Measurements from ENCODE around the gene MYMX. TPM values are rescaled to one million over a fixed set of nuclear protein-coding genes. Genes with fewer than 3 reads are reported as not detected.
A peak's percentile ranks its signal among the peaks of the same experiment; 100 is the strongest.

Gene MYMX
- total and polyA plus RNA-seq, 2 of the 13 experiments (the other 11 are each of a cell fraction or from before 2014, with no cell fraction given): not detected

GRCh38 chr6:44217332-44218143 lies 812 bp downstream of the MYMX start (continued):
- TF ChIP-seq, protein P1, sequence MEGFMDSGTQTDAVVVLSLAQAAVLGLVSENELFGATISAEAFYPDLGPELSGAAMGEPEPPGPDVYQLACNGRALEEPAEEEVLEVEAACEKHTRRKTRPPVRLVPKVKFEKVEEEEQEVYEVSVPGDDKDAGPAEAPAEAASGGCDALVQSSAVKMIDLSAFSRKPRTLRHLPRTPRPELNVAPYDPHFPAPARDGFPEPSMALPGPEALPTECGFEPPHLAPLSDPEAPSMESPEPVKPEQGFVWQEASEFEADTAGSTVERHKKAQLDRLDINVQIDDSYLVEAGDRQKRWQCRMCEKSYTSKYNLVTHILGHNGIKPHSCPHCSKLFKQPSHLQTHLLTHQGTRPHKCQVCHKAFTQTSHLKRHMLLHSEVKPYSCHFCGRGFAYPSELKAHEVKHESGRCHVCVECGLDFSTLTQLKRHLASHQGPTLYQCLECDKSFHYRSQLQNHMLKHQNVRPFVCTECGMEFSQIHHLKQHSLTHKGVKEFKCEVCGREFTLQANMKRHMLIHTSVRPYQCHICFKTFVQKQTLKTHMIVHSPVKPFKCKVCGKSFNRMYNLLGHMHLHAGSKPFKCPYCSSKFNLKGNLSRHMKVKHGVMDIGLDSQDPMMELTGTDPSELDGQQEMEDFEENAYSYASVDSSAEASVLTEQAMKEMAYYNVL (CRISPR knock-in tag; IDR thresholded peaks at IDR 0.05; ENCODE audit: borderline replicate concordance): 0 out of 2 replicates have a peak, but pooled peaks have one; percentile 19
- TF ChIP-seq ZNF768 (CRISPR knock-in tag; IDR thresholded peaks at IDR 0.05): peak; percentile 78; the same call in 1 of the 2 replicates
- TF ChIP-seq KDM5B (CRISPR knock-in tag; IDR thresholded peaks at IDR 0.05; ENCODE audit: borderline replicate concordance): peak; percentile 92
- peak; percentile 73 for TF ChIP-seq ZNF747 (CRISPR knock-in tag; IDR thresholded peaks at IDR 0.05; ENCODE audit: borderline replicate concordance)
- TF ChIP-seq ZBTB7A (CRISPR knock-in tag; IDR thresholded peaks at IDR 0.05): no peak
- TF ChIP-seq HNRNPLL (IDR thresholded peaks at IDR 0.05; ENCODE audit: low read depth, low read length, poor library complexity, severe bottlenecking): peak; percentile 58
- TF ChIP-seq KDM6A (CRISPR knock-in tag; IDR thresholded peaks at IDR 0.05; ENCODE audit: low read depth): no peak
- TF ChIP-seq ZNF138 (CRISPR knock-in tag; IDR thresholded peaks at IDR 0.05; ENCODE audit: low read depth): peak; percentile 82; the same call in 1 of the 2 replicates
- no peak for TF ChIP-seq HNF1A (IDR thresholded peaks at IDR 0.05; ENCODE audit: low read depth)
- TF ChIP-seq HNF1A (CRISPR knock-in tag; IDR thresholded peaks at IDR 0.05; ENCODE audit: borderline replicate concordance): no peak
- TF ChIP-seq HNRNPK (IDR thresholded peaks at IDR 0.05; ENCODE audit: low read depth, low read length, poor library complexity, severe bottlenecking): no peak
- TF ChIP-seq ZNF280B (CRISPR knock-in tag; IDR thresholded peaks at IDR 0.05; ENCODE audit: borderline replicate concordance): peak; percentile 85
- peak; percentile 79 for TF ChIP-seq ZNF292 (CRISPR knock-in tag; IDR thresholded peaks at IDR 0.05; ENCODE audit: borderline replicate concordance, low read depth)
- TF ChIP-seq NFE2L1 (CRISPR knock-in tag; IDR thresholded peaks at IDR 0.05; ENCODE audit: borderline replicate concordance): no peak
- TF ChIP-seq ARNTL (CRISPR knock-in tag; IDR thresholded peaks at IDR 0.05): no peak
- no peak for TF ChIP-seq KMT2A (CRISPR knock-in tag; IDR thresholded peaks at IDR 0.05)
- no peak for TF ChIP-seq GATA4 (IDR thresholded peaks at IDR 0.05; ENCODE audit: borderline replicate concordance, low read depth)
- no peak for TF ChIP-seq PHB2 (IDR thresholded peaks at IDR 0.05; ENCODE audit: partially characterized antibody)
- no peak; the same call in 1 of the 2 replicates for TF ChIP-seq ZNF563 (CRISPR knock-in tag; IDR thresholded peaks at IDR 0.05)
- no peak for TF ChIP-seq DNMT1 (CRISPR knock-in tag; IDR thresholded peaks at IDR 0.05)
